ENCODE measurements around the gene ARHGAP26.

DNA sequence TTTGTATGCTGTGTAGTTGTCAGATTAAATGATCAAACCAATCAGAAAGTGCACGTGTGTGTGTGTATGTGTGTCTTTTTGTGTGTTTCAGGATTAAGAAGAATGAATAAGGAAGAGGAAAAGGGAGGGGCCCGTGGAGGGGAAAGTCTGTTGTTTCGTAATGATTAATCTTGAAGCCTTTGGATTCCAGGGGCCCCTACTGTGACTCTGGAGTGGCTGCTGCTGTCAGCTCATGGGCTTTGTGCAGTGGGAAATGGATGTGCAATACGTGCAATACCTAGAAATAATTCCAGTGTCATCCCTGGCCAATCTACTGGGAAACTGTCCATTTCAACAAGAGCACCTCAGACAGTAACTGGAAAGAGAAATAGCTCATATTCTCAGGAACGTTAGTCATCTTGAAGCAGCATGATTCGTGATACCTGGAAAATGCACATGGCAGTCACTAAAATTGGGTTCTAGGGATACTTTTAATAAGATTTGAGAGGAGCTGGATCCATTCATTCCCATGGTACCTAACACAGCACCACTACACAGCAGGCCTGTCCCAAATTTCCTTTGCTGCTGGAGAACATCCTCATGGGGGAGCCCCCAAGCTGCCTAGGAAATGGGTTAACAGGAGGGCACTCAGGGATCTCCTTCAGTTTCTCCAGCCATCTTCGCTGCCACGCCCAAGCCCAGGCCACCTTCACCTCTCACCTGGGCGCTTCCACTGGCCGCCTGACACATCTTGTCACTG lies 447.1 kb downstream of the ARHGAP26 start:
- no peak for TF ChIP-seq POLR2A (IDR thresholded peaks at IDR 0.05; ENCODE audit: low read depth, low read length)
- TF ChIP-seq POLR2AphosphoS5 (IDR thresholded peaks at IDR 0.05; ENCODE audit: insufficient read depth, low read depth, low read length), result no peak
